Astrocyte (in vitro differentiated cells and primary cell): ENCODE data around the gene KIZ. TPM values are rescaled to one million over a fixed set of nuclear protein-coding genes. Genes with fewer than 3 reads are reported as not detected.

Source experiments
- DNase-seq: peaks from one replicate; pipeline ENCODE4 v3.0.0-alpha.2; 2010; ENCODE audit warnings: low read depth
- FAIRE-seq: peaks from 2 replicates; lab custom pipeline; 2011; peaks lifted over from hg19 to GRCh38; lab: Jason Lieb, UNC
- H2AFZ ChIP-seq: 2 replicates; pipeline ENCODE4 v1.6.0; 2012; ENCODE audit warnings: low read depth, low read length, inconsistent platforms
- H3K27ac ChIP-seq: 2 replicates; pipeline ENCODE4 v1.5.1; 2011; ENCODE audit warnings: low read depth, low read length, inconsistent platforms
- H3K27me3 ChIP-seq: 2 replicates; pipeline ENCODE4 v1.6.0; 2011; ENCODE audit warnings: low read length, inconsistent platforms; ENCODE audit not compliant: insufficient read depth
- H3K36me3 ChIP-seq: 2 replicates; pipeline ENCODE4 v1.5.1; 2011; ENCODE audit warnings: low read length, inconsistent platforms; ENCODE audit not compliant: insufficient read depth
- H3K4me1 ChIP-seq: 2 replicates; pipeline ENCODE4 v1.5.1; 2011; ENCODE audit warnings: low read length, inconsistent platforms; ENCODE audit not compliant: insufficient read depth
- H3K4me2 ChIP-seq: 2 replicates; pipeline ENCODE4 v1.6.0; 2012; ENCODE audit warnings: low read length, inconsistent platforms
- H3K4me3 ChIP-seq: 2 replicates; pipeline ENCODE4 v1.5.1; 2011; ENCODE audit warnings: low read depth, mild to moderate bottlenecking, low read length, inconsistent platforms; ENCODE audit not compliant: insufficient read depth
- H3K79me2 ChIP-seq: 2 replicates; pipeline ENCODE4 v1.6.0; 2012; ENCODE audit warnings: mild to moderate bottlenecking, low read length, inconsistent platforms; ENCODE audit not compliant: insufficient read depth
- H3K9ac ChIP-seq: 2 replicates; pipeline ENCODE4 v1.6.0; 2012; ENCODE audit warnings: mild to moderate bottlenecking, low read length, inconsistent platforms
- H3K9me3 ChIP-seq: 2 replicates; pipeline ENCODE4 v1.5.1; 2012; ENCODE audit warnings: low read depth, mild to moderate bottlenecking, low read length, inconsistent platforms; ENCODE audit not compliant: insufficient read depth
- H4K20me1 ChIP-seq: 2 replicates; pipeline ENCODE4 v1.6.0; 2012; ENCODE audit warnings: low read length, inconsistent platforms; ENCODE audit not compliant: insufficient read depth
- H3K27ac Mint-ChIP-seq: one replicate; pipeline ENCODE4 v1.8.0; 2021; ENCODE audit warnings: mild to moderate bottlenecking, mixed read lengths; ENCODE audit not compliant: unreplicated experiment
- H3K27me3 Mint-ChIP-seq: one replicate; pipeline ENCODE4 v1.8.0; 2021; ENCODE audit warnings: low read depth, mixed read lengths; ENCODE audit not compliant: unreplicated experiment
- H3K36me3 Mint-ChIP-seq: one replicate; pipeline ENCODE4 v1.8.0; 2021; ENCODE audit warnings: low read depth, mixed read lengths; ENCODE audit not compliant: unreplicated experiment
- H3K4me1 Mint-ChIP-seq: one replicate; pipeline ENCODE4 v1.8.0; 2021; ENCODE audit warnings: low read depth, mixed read lengths; ENCODE audit not compliant: unreplicated experiment
- H3K4me3 Mint-ChIP-seq: one replicate; pipeline ENCODE4 v1.8.0; 2021; ENCODE audit warnings: mild to moderate bottlenecking, moderate library complexity, mixed read lengths; ENCODE audit not compliant: unreplicated experiment
- H3K9me3 Mint-ChIP-seq: one replicate; pipeline ENCODE4 v1.8.0; 2021; ENCODE audit warnings: mild to moderate bottlenecking, mixed read lengths; ENCODE audit not compliant: unreplicated experiment
- CTCF ChIP-seq: IDR thresholded peaks from 2 replicates; pipeline ENCODE4 v1.5.1; 2011; ENCODE audit warnings: low read depth, mild to moderate bottlenecking, inconsistent platforms, low read length, moderate library complexity; ENCODE audit not compliant: insufficient read depth
- EZH2 ChIP-seq: IDR thresholded peaks from 2 replicates; pipeline ENCODE4 v1.6.1; 2012; ENCODE audit warnings: mild to moderate bottlenecking, low read length, inconsistent platforms; ENCODE audit not compliant: insufficient read depth
- total RNA-seq: library from RNA; stranded (reverse); gene quantifications from 2 replicates; pipeline ENCODE4 v1.2.1, GENCODE V29; 2021

Gene KIZ
- total RNA-seq, 1 donor from 2014 or later, result 9.7 TPM

- H3K4me1 Mint-ChIP-seq, result no peaks in the 10 kb centered on the region
- Histone ChIP-seq H3K4me2 (no peak overlapping the region), H3K27ac (no peak overlapping the region), H2AFZ (no peak overlapping the region), H3K9ac (no peak overlapping the region), H3K79me2 (no peaks in the 10 kb centered on the region), H3K9me3 (no peaks in the 10 kb centered on the region), H3K4me1 (no peaks in the 10 kb centered on the region), H3K27me3 (no peaks in the 10 kb centered on the region), H3K36me3 (no peaks in the 10 kb centered on the region), H4K20me1 (no peaks in the 10 kb centered on the region), H3K4me3 (no peak overlapping the region)
- no peak overlapping the region for H3K4me3 Mint-ChIP-seq
- no peaks in the 10 kb centered on the region for H3K27me3 Mint-ChIP-seq
- TF ChIP-seq CTCF (no peak), EZH2 (no peak)
- DNase-seq (no peak), FAIRE-seq (no peak)
- no peak overlapping the region for H3K27ac Mint-ChIP-seq
- peaks cover 3% of the 10 kb centered on the region for H3K36me3 Mint-ChIP-seq
- peaks cover 7% of the 10 kb centered on the region for H3K9me3 Mint-ChIP-seq
Measured at GRCh38 chr20:21177767-21178166, 51.9 kb downstream of the KIZ start.

- Mint-ChIP-seq H3K36me3 (peaks cover 3% of the 10 kb centered on the region), H3K27me3 (no peaks in the 10 kb centered on the region), H3K9me3 (peaks cover 7% of the 10 kb centered on the region), H3K27ac (no peak overlapping the region), H3K4me3 (no peak overlapping the region), H3K4me1 (no peaks in the 10 kb centered on the region)
- TF ChIP-seq EZH2, result no peak
- no peak for TF ChIP-seq CTCF
- FAIRE-seq (no peak), DNase-seq (no peak)
- Histone ChIP-seq H2AFZ (no peak overlapping the region), H3K36me3 (no peaks in the 10 kb centered on the region), H3K4me3 (no peak overlapping the region), H3K4me2 (no peak overlapping the region), H3K79me2 (no peaks in the 10 kb centered on the region), H3K27ac (no peak overlapping the region), H3K9me3 (no peaks in the 10 kb centered on the region), H3K9ac (no peak overlapping the region), H4K20me1 (no peaks in the 10 kb centered on the region), H3K4me1 (no peaks in the 10 kb centered on the region), H3K27me3 (no peaks in the 10 kb centered on the region)
Measured at GRCh38 chr20:21179757-21180156, 53.9 kb downstream of the KIZ start.

- Histone ChIP-seq H3K4me3 (no peak overlapping the region), H3K79me2 (no peaks in the 10 kb centered on the region), H3K27ac (no peak overlapping the region), H3K9me3 (no peaks in the 10 kb centered on the region), H3K27me3 (no peaks in the 10 kb centered on the region), H2AFZ (no peak overlapping the region), H4K20me1 (no peaks in the 10 kb centered on the region), H3K9ac (no peak overlapping the region), H3K36me3 (no peaks in the 10 kb centered on the region), H3K4me1 (no peaks in the 10 kb centered on the region), H3K4me2 (no peak overlapping the region)
- Mint-ChIP-seq H3K27ac (no peak overlapping the region), H3K9me3 (peaks cover 7% of the 10 kb centered on the region), H3K4me1 (no peaks in the 10 kb centered on the region), H3K4me3 (no peak overlapping the region), H3K36me3 (peaks cover 3% of the 10 kb centered on the region), H3K27me3 (no peaks in the 10 kb centered on the region)
- no peak for TF ChIP-seq EZH2
- no peak for TF ChIP-seq CTCF
- DNase-seq, result no peak
- FAIRE-seq, result no peak
Measured at GRCh38 chr20:21180248-21180647, 54.4 kb downstream of the KIZ start.
